SU-DHL-6 (cell line): ENCODE measurements around the gene NOX3.

Experiments
- EZH2phosphoT487 ChIP-seq: fragments of 200-600 bp; sonication (generic), shearing (Covaris generic); conservative IDR thresholded peaks from 2 replicates; pipeline ENCODE4 v1.6.1; 2018; ENCODE audit warnings: mild to moderate bottlenecking, antibody characterized with exemption, low read length, moderate library complexity, mixed read lengths
- TF ChIP-seq, protein P1 (sequence below): fragments of 200-600 bp; sonication (generic); IDR thresholded peaks from one replicate; pipeline ENCODE4 v1.5.1; 2017; ENCODE audit warnings: antibody characterized with exemption, mild to moderate bottlenecking, low read length, moderate library complexity; ENCODE audit not compliant: insufficient read depth, poor library complexity, severe bottlenecking

DNA sequence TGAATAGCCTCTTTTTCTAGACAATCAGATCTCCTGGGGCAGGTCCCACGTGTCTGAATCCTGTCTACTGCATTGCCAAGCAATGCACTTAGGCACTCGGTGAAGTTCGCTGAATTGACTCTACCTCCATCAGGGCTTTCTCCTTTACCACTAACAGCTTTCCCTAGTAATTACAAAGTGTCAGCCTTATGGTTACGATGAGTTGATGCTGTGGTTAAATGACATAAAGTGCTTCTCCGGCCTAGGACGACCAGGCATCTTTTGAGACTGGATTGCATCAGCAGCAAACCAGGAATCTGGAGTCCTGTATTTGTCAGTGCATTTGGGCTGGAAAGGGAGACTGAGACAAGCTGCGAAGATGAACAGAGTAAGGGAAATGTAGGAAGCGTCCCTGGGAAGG is 21.5 kb downstream of the NOX3 start:
- TF ChIP-seq, protein P1, sequence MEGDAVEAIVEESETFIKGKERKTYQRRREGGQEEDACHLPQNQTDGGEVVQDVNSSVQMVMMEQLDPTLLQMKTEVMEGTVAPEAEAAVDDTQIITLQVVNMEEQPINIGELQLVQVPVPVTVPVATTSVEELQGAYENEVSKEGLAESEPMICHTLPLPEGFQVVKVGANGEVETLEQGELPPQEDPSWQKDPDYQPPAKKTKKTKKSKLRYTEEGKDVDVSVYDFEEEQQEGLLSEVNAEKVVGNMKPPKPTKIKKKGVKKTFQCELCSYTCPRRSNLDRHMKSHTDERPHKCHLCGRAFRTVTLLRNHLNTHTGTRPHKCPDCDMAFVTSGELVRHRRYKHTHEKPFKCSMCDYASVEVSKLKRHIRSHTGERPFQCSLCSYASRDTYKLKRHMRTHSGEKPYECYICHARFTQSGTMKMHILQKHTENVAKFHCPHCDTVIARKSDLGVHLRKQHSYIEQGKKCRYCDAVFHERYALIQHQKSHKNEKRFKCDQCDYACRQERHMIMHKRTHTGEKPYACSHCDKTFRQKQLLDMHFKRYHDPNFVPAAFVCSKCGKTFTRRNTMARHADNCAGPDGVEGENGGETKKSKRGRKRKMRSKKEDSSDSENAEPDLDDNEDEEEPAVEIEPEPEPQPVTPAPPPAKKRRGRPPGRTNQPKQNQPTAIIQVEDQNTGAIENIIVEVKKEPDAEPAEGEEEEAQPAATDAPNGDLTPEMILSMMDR = no peak
- no peak for TF ChIP-seq EZH2phosphoT487
